IPS-11a (cell line): Measurements from ENCODE around the gene EMILIN2.

Experiments used
- H3K4me3 ChIP-seq: one replicate; pipeline ENCODE4 v1.5.1; 2013; ENCODE audit warnings: low read depth, low read length, control low read depth

EMILIN2 gene

GRCh38 chr18:2872095-2872494, 25.3 kb downstream of the EMILIN2 start:
- H3K4me3 ChIP-seq, result no peak overlapping the region

- H3K4me3 ChIP-seq, result no peak overlapping the region
Measured at GRCh38 chr18:2874765-2875164, 28.0 kb downstream of the EMILIN2 start.

GRCh38 chr18:2878656-2879330, 32.0 kb downstream of the EMILIN2 start:
- no peak overlapping the region for H3K4me3 ChIP-seq

- H3K4me3 ChIP-seq, result no peak overlapping the region
Measured at GRCh38 chr18:2879889-2880288, 33.1 kb downstream of the EMILIN2 start.

GRCh38 chr18:2880473-2880872, 33.7 kb downstream of the EMILIN2 start:
- no peak overlapping the region for H3K4me3 ChIP-seq

GRCh38 chr18:2881088-2881839, 34.5 kb downstream of the EMILIN2 start:
- no peak overlapping the region for H3K4me3 ChIP-seq

- H3K4me3 ChIP-seq, result no peak overlapping the region
Measured at GRCh38 chr18:2881840-2882195, 35.0 kb downstream of the EMILIN2 start.

- no peak overlapping the region for H3K4me3 ChIP-seq
Measured at GRCh38 chr18:2882201-2882600, 35.4 kb downstream of the EMILIN2 start.

GRCh38 chr18:2883076-2883735, 36.4 kb downstream of the EMILIN2 start:
- H3K4me3 ChIP-seq, result no peak overlapping the region

GRCh38 chr18:2884706-2885285, 38.0 kb downstream of the EMILIN2 start:
- H3K4me3 ChIP-seq, result no peak overlapping the region

- no peak overlapping the region for H3K4me3 ChIP-seq
Measured at GRCh38 chr18:2887470-2887869, 40.7 kb downstream of the EMILIN2 start.

- H3K4me3 ChIP-seq, result no peak overlapping the region
Measured at GRCh38 chr18:2889761-2890192, 43.0 kb downstream of the EMILIN2 start.

GRCh38 chr18:2890606-2891005, 43.8 kb downstream of the EMILIN2 start:
- H3K4me3 ChIP-seq, result no peak overlapping the region

- H3K4me3 ChIP-seq, result no peak overlapping the region
Measured at GRCh38 chr18:2891526-2892431, 45.0 kb downstream of the EMILIN2 start.

GRCh38 chr18:2893056-2893455, 46.2 kb downstream of the EMILIN2 start:
- H3K4me3 ChIP-seq, result no peak overlapping the region

- H3K4me3 ChIP-seq, result no peak overlapping the region
Measured at GRCh38 chr18:2893676-2894075, 46.9 kb downstream of the EMILIN2 start.

GRCh38 chr18:2894131-2894840, 47.5 kb downstream of the EMILIN2 start:
- H3K4me3 ChIP-seq, result no peak overlapping the region

GRCh38 chr18:2894841-2895370, 48.1 kb downstream of the EMILIN2 start:
- no peak overlapping the region for H3K4me3 ChIP-seq

- H3K4me3 ChIP-seq, result no peak overlapping the region
Measured at GRCh38 chr18:2895391-2895790, 48.6 kb downstream of the EMILIN2 start.

GRCh38 chr18:2896990-2897389, 50.2 kb downstream of the EMILIN2 start:
- H3K4me3 ChIP-seq, result no peak overlapping the region
